K562 (cell line): Measurements from ENCODE around the gene KPNA1. TPM values are rescaled to one million over a fixed set of nuclear protein-coding genes. Genes with fewer than 3 reads are reported as not detected.

Experiments
- ATAC-seq: fragments of 200-7000 bp; cut with Tn5 transposase; 3 replicates; pipeline ENCODE4 v1.9.1; 2020; ENCODE audit warnings: moderate library complexity
- BruUV-seq: library from RNA; stranded (reverse); fragments of 400-500 nt; replicated peaks from 2 replicates; lab custom pipeline; 2021; lab: Mats Ljungman, UMichigan
- CTCF ChIA-PET: fragments of 300-600 bp; formaldehyde crosslinking; extraction: SDS; loops from one replicate; lab custom pipeline; 2021; ENCODE audit warnings: low intra/inter-chr PET ratio; lab: Yijun Ruan, JAX
- POLR2A ChIA-PET: fragments of 300-600, 350-650 bp; sonication (Branson Sonifier 250); formaldehyde crosslinking; extraction: SDS; loops from one replicate; lab custom pipeline; 2021; ENCODE audit warnings: antibody characterized with exemption, inconsistent platforms; lab: Yijun Ruan, JAX
- DNase-seq, 4 experiments: peaks; one replicate each; pipeline versions ENCODE4 v3.0.0 to v3.0.0-alpha.2; 2011 to 2018; ENCODE audit warnings: low spot score in 3 of 4, mixed read lengths in 3 of 4; ENCODE audit errors: extremely low read depth in 1 of 4
- FAIRE-seq: peaks from 2 replicates; lab custom pipeline; 2011; peaks lifted over from hg19 to GRCh38; lab: Jason Lieb, UNC
- H2AFZ ChIP-seq: 2 replicates; pipeline ENCODE4 v1.6.0; 2011; ENCODE audit warnings: low read depth, low read length, control low read depth, inconsistent platforms
- H3K27ac ChIP-seq: fragments of 200-600 bp; 3 replicates; pipeline ENCODE4 v1.8.0; 2011; ENCODE audit warnings: low read depth, mild to moderate bottlenecking, control low read depth, inconsistent platforms, low read length, moderate library complexity, mixed read lengths; ENCODE audit errors: extremely low read depth
- H3K27me3 ChIP-seq, 2 experiments: fragments of 300-600 bp in 1 of 2; 2 replicates in 1 of 2; 3 replicates in 1 of 2; pipeline versions ENCODE4 v1.6.0 to v1.8.0; 2011; ENCODE audit warnings: inconsistent platforms in 2 of 2, low read length in 2 of 2, mild to moderate bottlenecking in 1 of 2, mixed read lengths in 1 of 2, moderate library complexity in 1 of 2; ENCODE audit not compliant: control insufficient read depth in 2 of 2, insufficient read depth in 2 of 2
- H3K36me3 ChIP-seq: fragments of 300-600 bp; 3 replicates; pipeline ENCODE4 v1.8.0; 2011; ENCODE audit warnings: mild to moderate bottlenecking, low read length, inconsistent platforms; ENCODE audit not compliant: control insufficient read depth, insufficient read depth
- H3K4me1 ChIP-seq, 2 experiments: fragments of 200-600 bp in 1 of 2; replicated peaks in 1 of 2; 2 replicates in 1 of 2; 3 replicates in 1 of 2; pipeline versions ENCODE4 v1.5.1 to v1.8.0; 2011; ENCODE audit warnings: inconsistent platforms in 2 of 2, low read length in 2 of 2, mild to moderate bottlenecking in 1 of 2, mixed read lengths in 1 of 2, moderate library complexity in 1 of 2; ENCODE audit not compliant: control insufficient read depth in 2 of 2, insufficient read depth in 2 of 2
- H3K4me2 ChIP-seq: 2 replicates; pipeline ENCODE4 v1.6.1; 2011; ENCODE audit warnings: low read length, control low read depth, inconsistent platforms, mixed read lengths; ENCODE audit not compliant: insufficient read depth
- H3K4me3 ChIP-seq: fragments of 200-600 bp; sonication (generic), shearing (Covaris generic); 2 replicates; pipeline ENCODE4 v1.5.1; 2016; ENCODE audit warnings: control low read depth, inconsistent platforms
- H3K79me2 ChIP-seq: fragments of 200-600 bp; 3 replicates; pipeline ENCODE4 v1.8.0; 2011; ENCODE audit warnings: low read length, inconsistent platforms; ENCODE audit not compliant: control insufficient read depth, insufficient read depth
- H3K9ac ChIP-seq, 2 experiments: 2 replicates each; pipeline versions ENCODE4 v1.6.0 to v1.6.1; 2011; ENCODE audit warnings: low read depth in 2 of 2, low read length in 2 of 2, control low read depth in 1 of 2, inconsistent platforms in 1 of 2, mild to moderate bottlenecking in 1 of 2, mixed read lengths in 1 of 2; ENCODE audit not compliant: insufficient read depth in 1 of 2
- H3K9me1 ChIP-seq: one replicate; pipeline ENCODE4 v1.6.0; 2011; ENCODE audit warnings: inconsistent platforms, mild to moderate bottlenecking, low read length, moderate library complexity; ENCODE audit not compliant: control insufficient read depth, insufficient read depth
- H3K9me3 ChIP-seq: replicated peaks from 2 replicates; pipeline ENCODE4 v1.5.1; 2011; ENCODE audit warnings: low read depth, low read length, inconsistent platforms; ENCODE audit not compliant: control insufficient read depth, insufficient read depth
- H4K20me1 ChIP-seq: replicated peaks from 2 replicates; pipeline ENCODE4 v1.6.1; 2011; ENCODE audit warnings: low read length, inconsistent platforms, mixed read lengths; ENCODE audit not compliant: control insufficient read depth, insufficient read depth
- ASH1L ChIP-seq: fragments of 450-650 bp; IDR thresholded peaks from 2 replicates; pipeline ENCODE4 v1.6.1; 2018; ENCODE audit warnings: borderline replicate concordance, mild to moderate bottlenecking, low read depth; ENCODE audit not compliant: partially characterized antibody
- BRD4 ChIP-seq: fragments of 200-600 bp; sonication (generic); IDR thresholded peaks from 2 replicates; pipeline ENCODE4 v1.6.1; 2017; ENCODE audit warnings: inconsistent platforms
- C11orf30 ChIP-seq: fragments of 450-650 bp; IDR thresholded peaks from 2 replicates; pipeline ENCODE4 v1.6.1; 2016; ENCODE audit warnings: low read depth, mild to moderate bottlenecking
- RERE ChIP-seq: sonication (generic); formaldehyde crosslinking; IDR thresholded peaks from 2 replicates; pipeline ENCODE4 v1.8.0; 2023; ENCODE audit warnings: missing genetic modification reagents, mild to moderate bottlenecking, borderline replicate concordance
- RNF219 ChIP-seq: fragments of 250-450 bp; sonication (Bioruptor Pico); IDR thresholded peaks from 2 replicates; pipeline ENCODE4 v1.5.0; 2022; ENCODE audit warnings: mild to moderate bottlenecking
- STAT6 ChIP-seq: sonication (generic); formaldehyde crosslinking; IDR thresholded peaks from 2 replicates; pipeline ENCODE4 v1.8.1; 2023; ENCODE audit warnings: mild to moderate bottlenecking, missing genetic modification reagents
- TSC22D4 ChIP-seq: fragments of 450-650 bp; IDR thresholded peaks from 2 replicates; pipeline ENCODE4 v1.6.1; 2016; ENCODE audit warnings: missing genetic modification characterization, missing biosample characterization, control low read depth
- ZBTB1 ChIP-seq: sonication (generic); formaldehyde crosslinking; IDR thresholded peaks from 2 replicates; pipeline ENCODE4 v1.8.1; 2023; ENCODE audit warnings: missing genetic modification reagents, low read depth, mild to moderate bottlenecking, borderline replicate concordance
- ZBTB43 ChIP-seq: sonication (generic); formaldehyde crosslinking; IDR thresholded peaks from 2 replicates; pipeline ENCODE4 v1.8.0; 2023; ENCODE audit warnings: mild to moderate bottlenecking, missing genetic modification reagents
- ZNF785 ChIP-seq: fragments of 250-450 bp; sonication (Bioruptor Pico); IDR thresholded peaks from 2 replicates; pipeline ENCODE4 v1.4.0; 2020; ENCODE audit warnings: mild to moderate bottlenecking
- ZNF830 ChIP-seq: fragments of 250-450 bp; sonication (Bioruptor Pico); IDR thresholded peaks from 2 replicates; pipeline ENCODE4 v1.5.0; 2021; ENCODE audit warnings: mild to moderate bottlenecking
- WGBS: fragments of 100-300 bp; shearing (Covaris generic); methylation state at CpG from one replicate; pipeline ENCODE4 v1.1.6; 2016; ENCODE audit warnings: low coverage, mixed read lengths; ENCODE audit not compliant: insufficient coverage; ENCODE audit errors: missing lambda C conversion rate; 5-methylcytosine and 5-hydroxymethylcytosine counted together
- in situ Hi-C: fragments of 300-500 bp; cut with MboI; formaldehyde crosslinking; loops from 4 replicates; pipeline ENCODE4 v1.15.0; 2018; ENCODE audit warnings: inconsistent platforms, mixed read lengths
- intact Hi-C: fragments of 100-400 bp; cut with micrococcal nuclease; formaldehyde crosslinking; loops from 2 replicates; pipeline ENCODE4 v1.14.2; 2022
- polyA plus RNA-seq, 8 experiments: library from polyadenylated mRNA; depleted of rRNA in 4 of 8; stranded (reverse) in 5 of 8; unstranded in 3 of 8; fragments of >200 nt; fragmentation: Nextera tagmentation in 2 of 8; fragmentation: Illumina TruSeq in 1 of 8; extraction: Ambion mirVana in 2 of 8; extraction: Trizol in 1 of 8; gene quantifications; 2 replicates each; pipeline versions ENCODE4 v1.2.1 to v1.2.3, GENCODE V29; 2011 to 2014; ENCODE audit warnings: inconsistent platforms in 1 of 8, missing spikeins in 1 of 8
- total RNA-seq, 7 experiments: library from RNA; depleted of rRNA in 6 of 7; stranded (reverse); fragments of >200 nt in 6 of 7; fragmentation: Illumina TruSeq in 2 of 7; extraction: Trizol in 2 of 7; gene quantifications; 2 replicates each; pipeline versions ENCODE4 v1.2.1 to v1.2.3, GENCODE V29; 2011 to 2021; ENCODE audit warnings: low replicate concordance in 1 of 7

The KPNA1 gene
- total and polyA plus RNA-seq, 9 of the 15 experiments (the other 6 are each of a cell fraction or from before 2014, with no cell fraction given) = 9.3 to 53.8 (median 33.5) TPM

- Histone ChIP-seq H3K36me3 (peaks cover 56% of the 10 kb centered on the region; the same call in 2 of the 3 replicates), H2AFZ (no peak overlapping the region), H3K9me1 (no peaks in the 10 kb centered on the region), H3K27me3 (no peaks in the 10 kb centered on the region), H3K27ac (no peak overlapping the region), H3K9ac (no peak overlapping the region), H3K4me1 (peaks cover 0 to 1% of the 10 kb centered on the region in 2 experiments; a peak in 2 of 5 replicates), H3K4me3 (no peak overlapping the region), H4K20me1 (0 out of 2 replicates have a peak, but pooled peaks cover 9% of the 10 kb centered on the region), H3K4me2 (no peak overlapping the region), H3K79me2 (peaks cover 20% of the 10 kb centered on the region), H3K9me3 (no peaks in the 10 kb centered on the region)
- 86% methylated on average over 3 of the region's 3 CpGs for WGBS
- ChIA-PET POLR2A (interaction anchor here (1.0 kb wide), 1 partner anchor 9 kb away, joined by 3 read pairs; no protein-coding TSS in a partner anchor), CTCF (no interaction called here)
- ATAC-seq (no peak), FAIRE-seq (no peak), DNase-seq (no peak)
- intact Hi-C loops = no loop called here
- in situ Hi-C loops = no loop called here
- no TSS peak for BruUV-seq
- TF ChIP-seq ASH1L = no peak
- TF ChIP-seq ZNF830 (CRISPR knock-in tag) = no peak
- no peak for TF ChIP-seq ZBTB1 (CRISPR knock-in tag)
- no peak for TF ChIP-seq BRD4
- no peak for TF ChIP-seq TSC22D4 (tag)
- TF ChIP-seq STAT6 (CRISPR knock-in tag) = no peak
- TF ChIP-seq ZNF785 (CRISPR knock-in tag) = no peak
- no peak for TF ChIP-seq ZBTB43 (CRISPR knock-in tag)
- no peak for TF ChIP-seq C11orf30
- TF ChIP-seq RERE (CRISPR knock-in tag) = no peak
- no peak for TF ChIP-seq RNF219 (CRISPR knock-in tag)
Observed at GRCh38 chr3:122493296-122493695, 21.4 kb downstream of the KPNA1 start.
